ENCODE results near the gene PROS1.

DNA sequence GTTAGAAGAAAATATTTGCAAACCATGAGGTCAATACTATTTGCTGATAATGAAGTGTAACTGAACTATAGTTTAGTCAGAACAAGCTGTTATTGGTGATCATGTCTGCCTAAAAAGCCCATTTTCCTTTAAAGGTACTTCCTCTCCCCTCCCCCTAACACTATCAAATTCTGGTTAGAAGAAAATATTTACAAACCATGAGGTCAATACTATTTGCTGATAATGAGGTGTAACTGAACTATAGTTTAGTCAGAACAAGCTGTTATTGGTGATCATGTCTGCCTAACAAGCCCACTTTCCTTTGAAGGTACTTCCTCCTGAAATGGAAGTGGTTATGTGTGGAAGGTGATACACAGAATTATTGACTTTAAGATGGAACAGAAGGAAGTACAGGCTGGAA lies 46.9 kb downstream of the PROS1 start:
- TF ChIP-seq, protein P1, sequence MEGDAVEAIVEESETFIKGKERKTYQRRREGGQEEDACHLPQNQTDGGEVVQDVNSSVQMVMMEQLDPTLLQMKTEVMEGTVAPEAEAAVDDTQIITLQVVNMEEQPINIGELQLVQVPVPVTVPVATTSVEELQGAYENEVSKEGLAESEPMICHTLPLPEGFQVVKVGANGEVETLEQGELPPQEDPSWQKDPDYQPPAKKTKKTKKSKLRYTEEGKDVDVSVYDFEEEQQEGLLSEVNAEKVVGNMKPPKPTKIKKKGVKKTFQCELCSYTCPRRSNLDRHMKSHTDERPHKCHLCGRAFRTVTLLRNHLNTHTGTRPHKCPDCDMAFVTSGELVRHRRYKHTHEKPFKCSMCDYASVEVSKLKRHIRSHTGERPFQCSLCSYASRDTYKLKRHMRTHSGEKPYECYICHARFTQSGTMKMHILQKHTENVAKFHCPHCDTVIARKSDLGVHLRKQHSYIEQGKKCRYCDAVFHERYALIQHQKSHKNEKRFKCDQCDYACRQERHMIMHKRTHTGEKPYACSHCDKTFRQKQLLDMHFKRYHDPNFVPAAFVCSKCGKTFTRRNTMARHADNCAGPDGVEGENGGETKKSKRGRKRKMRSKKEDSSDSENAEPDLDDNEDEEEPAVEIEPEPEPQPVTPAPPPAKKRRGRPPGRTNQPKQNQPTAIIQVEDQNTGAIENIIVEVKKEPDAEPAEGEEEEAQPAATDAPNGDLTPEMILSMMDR (IDR thresholded peaks at IDR 0.05; ENCODE audit: low read length) = no peak
- TF ChIP-seq EZH2 (IDR thresholded peaks at IDR 0.05; ENCODE audit: borderline replicate concordance, low read length) = no peak
